Activated CD4-positive, alpha-beta memory T cell treated with anti-CD3 and anti-CD28 coated beads, Interleukin-2, amount 10 ng/mL, durations not matched to agents 7 days and 5 days (primary cell): ENCODE data around the gene SCUBE1. TPM values are rescaled to one million over a fixed set of nuclear protein-coding genes. Genes with fewer than 3 reads are reported as not detected.

ENCODE experiments used
- CTCF ChIA-PET: fragments of 350-600 bp; sonication (Branson Sonifier 250); formaldehyde crosslinking; loops from one replicate; lab custom pipeline; 2021; ENCODE audit warnings: antibody characterized with exemption, inconsistent platforms; lab: Charles Lee
- POLR2A ChIA-PET: fragments of 350-600 bp; sonication (Branson Sonifier 250); formaldehyde crosslinking; loops from one replicate; lab custom pipeline; 2021; ENCODE audit warnings: antibody characterized with exemption; lab: Charles Lee
- DNase-seq: peaks from one replicate; pipeline ENCODE4 v3.0.0-alpha.2; 2020
- H3K27ac Mint-ChIP-seq: one replicate; pipeline ENCODE4 v1.8.0; 2021; ENCODE audit warnings: mild to moderate bottlenecking, mixed read lengths
- H3K27me3 Mint-ChIP-seq: one replicate; pipeline ENCODE4 v1.8.0; 2021; ENCODE audit warnings: mixed read lengths
- H3K36me3 Mint-ChIP-seq: one replicate; pipeline ENCODE4 v1.8.0; 2021; ENCODE audit warnings: low read depth, mixed read lengths
- H3K4me1 Mint-ChIP-seq: one replicate; pipeline ENCODE4 v1.8.0; 2021; ENCODE audit warnings: mixed read lengths
- H3K4me3 Mint-ChIP-seq: one replicate; pipeline ENCODE4 v1.8.0; 2021; ENCODE audit warnings: mild to moderate bottlenecking, mixed read lengths
- H3K9me3 Mint-ChIP-seq: one replicate; pipeline ENCODE4 v1.8.0; 2021; ENCODE audit warnings: mixed read lengths
- total RNA-seq, 2 experiments: library from RNA; stranded (reverse); gene quantifications; one replicate each; pipeline ENCODE4 v1.2.3, GENCODE V29; 2021

Gene SCUBE1
- total RNA-seq, 2 experiments from 2014 or later = 0.15 to 0.20 TPM

DNA sequence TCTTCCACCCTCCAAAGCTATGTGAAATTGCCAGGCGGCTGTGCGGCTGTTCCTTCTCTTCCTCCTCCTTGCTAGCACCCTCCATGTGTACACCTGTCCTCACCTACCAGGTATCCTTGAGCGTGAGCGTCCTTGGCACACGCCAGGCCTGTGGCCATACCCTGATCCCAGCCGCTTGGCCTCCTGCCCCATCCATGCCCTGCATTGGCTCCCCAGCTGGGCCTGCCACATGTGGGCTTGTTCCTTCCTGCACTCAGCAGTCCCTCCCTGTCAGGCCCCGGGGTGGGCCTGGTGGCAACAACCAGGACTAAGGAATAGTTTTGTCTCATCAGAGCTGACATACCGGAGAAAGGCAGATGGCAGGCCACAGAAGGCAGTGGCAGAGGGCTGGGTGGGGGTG is 40.0 kb downstream of the SCUBE1 start:
- ChIA-PET CTCF (no interaction called here), POLR2A (no interaction called here)
- Mint-ChIP-seq H3K27me3 (peaks cover 9% of the 10 kb centered on the region), H3K4me3 (no peak overlapping the region), H3K4me1 (no peaks in the 10 kb centered on the region), H3K36me3 (no peaks in the 10 kb centered on the region), H3K27ac (no peak overlapping the region), H3K9me3 (no peaks in the 10 kb centered on the region)
- DNase-seq = no peak

DNA sequence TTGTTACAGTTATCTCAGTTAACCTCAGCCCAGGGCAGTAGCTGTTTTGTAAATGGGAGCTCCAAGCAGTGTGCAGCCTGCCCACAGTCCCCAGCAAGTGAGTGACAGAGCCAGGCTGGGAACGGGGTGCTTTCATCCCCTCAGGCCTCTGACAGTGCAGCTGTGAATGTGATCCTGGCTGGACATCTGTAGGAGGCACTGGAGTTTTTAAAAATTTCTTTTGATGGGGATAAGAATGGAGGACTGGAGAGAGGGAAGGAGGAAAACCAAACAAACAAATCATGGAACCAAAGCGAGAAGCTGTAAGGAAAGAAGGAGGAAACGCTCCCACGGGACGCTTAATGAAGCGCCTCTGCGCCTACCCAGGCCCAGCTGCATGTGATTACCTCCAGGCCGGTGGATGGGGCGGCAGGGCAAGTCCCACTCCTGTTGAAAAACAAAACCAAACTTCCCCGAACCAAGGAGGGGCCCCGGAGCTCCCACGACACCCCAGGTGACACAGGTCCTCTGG is 40.6 kb downstream of the SCUBE1 start:
- Mint-ChIP-seq H3K36me3 (no peaks in the 10 kb centered on the region), H3K27ac (no peak overlapping the region), H3K4me3 (no peak overlapping the region), H3K9me3 (no peaks in the 10 kb centered on the region), H3K27me3 (peaks cover 9% of the 10 kb centered on the region), H3K4me1 (no peaks in the 10 kb centered on the region)
- ChIA-PET CTCF (no interaction called here), POLR2A (no interaction called here)
- no peak for DNase-seq

DNA sequence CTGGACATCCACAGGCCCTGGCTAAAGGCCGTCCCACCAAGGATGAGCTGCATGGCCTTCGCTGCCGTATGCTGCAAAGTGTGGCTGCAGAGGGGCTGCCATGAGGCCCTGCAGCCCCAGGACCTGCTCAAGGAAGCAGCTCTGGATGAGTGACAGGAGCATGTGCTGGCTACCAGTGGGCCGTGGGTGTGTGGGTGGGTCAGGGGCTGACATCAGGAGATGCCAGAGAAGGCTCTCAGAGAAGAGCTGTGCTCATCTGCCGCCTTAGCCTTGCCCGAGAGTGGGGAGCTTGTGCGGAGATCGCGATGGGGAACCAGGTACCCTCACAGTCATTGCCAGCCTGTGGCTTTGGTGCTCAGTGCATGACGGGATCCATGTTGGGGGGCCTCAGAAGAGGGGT is 41.3 kb downstream of the SCUBE1 start:
- POLR2A ChIA-PET = no interaction called here
- Mint-ChIP-seq H3K36me3 (no peaks in the 10 kb centered on the region), H3K27ac (no peak overlapping the region), H3K4me1 (no peaks in the 10 kb centered on the region), H3K9me3 (no peaks in the 10 kb centered on the region), H3K27me3 (peaks cover 9% of the 10 kb centered on the region), H3K4me3 (no peak overlapping the region)
- no peak for DNase-seq
- CTCF ChIA-PET = no interaction called here

DNA sequence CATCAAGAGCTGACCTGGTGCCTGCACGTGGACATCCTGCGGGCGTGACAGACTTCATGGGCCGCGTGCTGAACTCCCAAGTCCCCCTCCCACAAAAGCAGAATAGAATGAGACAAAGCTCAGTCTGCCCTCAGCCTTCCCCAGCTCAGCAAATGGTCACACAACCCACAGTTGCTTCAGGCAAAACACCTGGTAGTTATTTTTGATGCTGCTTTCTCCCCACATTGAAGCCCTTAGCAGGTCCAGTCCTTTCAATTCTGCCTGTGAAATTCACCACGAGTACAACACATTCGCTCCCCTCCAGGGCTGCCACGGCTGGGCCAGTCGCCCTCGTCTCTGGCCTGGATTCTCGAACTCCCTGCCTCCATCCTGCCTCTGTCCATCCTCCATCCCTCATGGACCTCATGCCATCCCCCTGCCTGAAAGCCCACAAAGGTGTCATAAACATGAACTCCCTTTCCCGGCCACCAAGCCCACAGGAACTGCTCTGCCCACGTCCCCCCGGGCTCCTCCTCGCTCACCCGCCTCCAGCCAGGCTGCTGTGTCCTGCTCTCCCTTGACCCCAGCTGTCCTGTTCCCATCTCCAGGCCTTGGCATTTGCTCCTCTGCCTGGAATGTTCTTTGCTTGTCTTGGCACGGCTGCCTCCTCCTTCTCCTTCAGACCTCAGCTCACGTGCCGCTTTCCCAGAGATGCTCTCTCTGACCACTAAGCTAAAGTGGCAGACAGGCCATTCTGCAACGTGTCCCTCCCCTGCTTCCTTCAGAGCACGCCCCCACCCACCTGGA is 42.1 kb downstream of the SCUBE1 start:
- Mint-ChIP-seq H3K27me3 (peaks cover 9% of the 10 kb centered on the region), H3K9me3 (no peaks in the 10 kb centered on the region), H3K27ac (no peak overlapping the region), H3K4me3 (no peak overlapping the region), H3K4me1 (no peaks in the 10 kb centered on the region), H3K36me3 (no peaks in the 10 kb centered on the region)
- POLR2A ChIA-PET = no interaction called here
- no peak for DNase-seq
- CTCF ChIA-PET = interaction anchor here (1.0 kb wide), 1 partner anchor 45 kb away, joined by 3 read pairs; no protein-coding TSS in a partner anchor

DNA sequence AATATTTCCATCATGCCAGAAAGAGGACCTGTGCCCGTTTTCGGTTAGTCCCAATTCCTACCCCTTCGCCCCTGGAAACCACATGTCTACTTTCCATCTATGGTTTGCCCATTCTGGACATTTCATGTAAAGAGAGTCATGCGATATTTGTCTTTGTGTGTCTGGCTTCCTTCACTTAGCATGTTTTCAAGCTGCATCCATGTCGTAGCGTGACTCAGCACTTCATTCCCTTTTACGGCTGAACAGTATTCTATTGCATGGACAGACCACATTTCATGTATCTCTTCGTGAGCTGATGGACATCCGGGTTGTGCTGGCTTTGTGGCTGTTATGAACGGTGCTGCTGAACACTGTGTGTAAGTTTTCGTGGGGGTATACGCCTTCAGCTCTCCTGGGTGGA is 43.4 kb downstream of the SCUBE1 start:
- Mint-ChIP-seq H3K27ac (no peak overlapping the region), H3K27me3 (peaks cover 9% of the 10 kb centered on the region), H3K4me1 (no peaks in the 10 kb centered on the region), H3K4me3 (no peak overlapping the region), H3K36me3 (no peaks in the 10 kb centered on the region), H3K9me3 (no peaks in the 10 kb centered on the region)
- DNase-seq = no peak
- POLR2A ChIA-PET = interaction anchor here (1.0 kb wide), 1 partner anchor 112 kb away, joined by 3 read pairs; no protein-coding TSS in a partner anchor
- CTCF ChIA-PET = interaction anchor here (1.0 to 1.2 kb wide), 2 partner anchors 47 to 68 kb away, joined by 3 to 4 read pairs; no protein-coding TSS in a partner anchor

DNA sequence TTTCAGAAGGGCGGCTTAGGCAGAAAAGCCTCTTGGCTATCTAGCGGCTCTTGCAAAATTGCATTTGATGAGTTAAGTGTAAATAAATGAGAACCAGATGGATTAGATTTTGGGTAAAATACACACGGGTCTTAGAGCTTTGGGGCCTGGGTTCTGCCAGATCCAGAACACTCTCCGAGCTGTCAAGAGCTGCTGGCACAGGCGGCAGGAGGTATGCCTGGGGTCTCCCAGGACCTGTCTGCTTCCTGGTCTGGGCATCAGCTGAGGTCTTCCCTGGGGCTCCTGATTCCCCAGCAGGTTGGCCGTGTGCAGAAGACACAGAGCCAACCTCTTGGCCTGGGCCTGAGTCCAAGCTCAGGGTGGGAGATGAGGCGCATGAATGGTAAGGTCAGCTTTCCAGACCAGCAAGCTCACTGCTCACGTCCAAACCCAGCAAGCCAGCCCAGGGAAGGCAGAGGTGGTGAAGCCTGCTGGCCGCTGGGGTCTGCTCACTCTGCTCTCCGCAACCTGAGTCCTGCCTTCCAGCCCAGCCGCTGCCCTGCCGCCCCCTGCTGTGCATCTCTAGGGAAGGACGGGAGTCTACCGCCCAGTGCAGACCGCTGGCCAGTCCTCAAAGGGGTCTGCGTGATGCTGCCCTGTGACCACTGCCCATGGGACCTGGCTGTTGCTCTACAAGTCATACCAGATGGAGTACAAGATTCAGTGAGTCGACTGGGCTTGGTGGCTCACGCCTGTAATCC is 44.9 kb downstream of the SCUBE1 start:
- ChIA-PET CTCF (interaction anchor here (1.5 kb wide), 1 partner anchor 48 kb away, joined by 3 read pairs; no protein-coding TSS in a partner anchor), POLR2A (no interaction called here)
- no peaks in the 10 kb centered on the region for H3K9me3 Mint-ChIP-seq
- H3K4me1 Mint-ChIP-seq = no peaks in the 10 kb centered on the region
- no peak for DNase-seq
- H3K27ac Mint-ChIP-seq = no peak overlapping the region
- H3K27me3 Mint-ChIP-seq = peaks cover 9% of the 10 kb centered on the region
- no peak overlapping the region for H3K4me3 Mint-ChIP-seq
- H3K36me3 Mint-ChIP-seq = no peaks in the 10 kb centered on the region

DNA sequence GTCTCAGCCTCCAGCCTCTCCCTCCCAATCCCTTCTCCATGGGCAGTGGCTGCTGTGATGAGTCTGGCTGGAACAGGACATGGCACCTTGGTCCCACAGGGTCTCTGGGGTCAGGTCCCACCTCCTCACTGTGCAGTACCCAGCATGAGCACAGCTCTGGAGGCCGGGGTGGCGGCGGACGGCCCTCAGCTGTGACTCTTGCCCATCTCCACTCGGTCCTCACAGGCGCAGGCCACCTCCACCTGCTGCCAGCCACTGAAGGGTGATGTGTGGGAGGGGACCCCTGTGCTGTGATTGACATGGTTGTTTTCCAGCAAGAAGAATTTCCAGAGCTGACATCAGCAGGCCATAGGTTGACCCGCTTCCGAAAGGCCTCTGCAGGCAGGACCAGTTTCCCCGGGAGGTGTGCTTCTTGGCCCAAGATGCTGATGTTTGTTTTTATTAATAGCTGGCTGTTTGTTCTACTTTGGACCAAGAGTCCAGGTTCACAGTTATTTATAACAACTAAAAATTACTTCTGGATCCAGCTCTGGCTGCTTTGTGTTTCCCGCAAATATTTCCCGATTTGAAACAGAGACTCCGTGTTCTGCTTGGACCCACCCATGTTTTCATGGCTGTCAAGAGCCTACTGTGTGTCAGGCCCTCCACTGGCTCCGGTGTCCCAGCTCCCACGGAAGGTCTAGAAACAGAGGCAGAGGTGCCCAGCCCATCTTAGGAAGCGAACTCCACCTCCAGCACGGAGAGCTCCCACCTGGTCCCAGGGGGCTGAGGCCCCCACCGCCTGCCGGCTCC is 45.7 kb downstream of the SCUBE1 start:
- Mint-ChIP-seq H3K27me3 (peaks cover 9% of the 10 kb centered on the region), H3K9me3 (no peaks in the 10 kb centered on the region), H3K36me3 (no peaks in the 10 kb centered on the region), H3K4me1 (no peaks in the 10 kb centered on the region), H3K27ac (no peak overlapping the region), H3K4me3 (no peak overlapping the region)
- no peak for DNase-seq
- ChIA-PET POLR2A (no interaction called here), CTCF (interaction anchor here (0.6 to 1.5 kb wide), 2 partner anchors 49 to 420 kb away, joined by 3 read pairs; no protein-coding TSS in a partner anchor)

DNA sequence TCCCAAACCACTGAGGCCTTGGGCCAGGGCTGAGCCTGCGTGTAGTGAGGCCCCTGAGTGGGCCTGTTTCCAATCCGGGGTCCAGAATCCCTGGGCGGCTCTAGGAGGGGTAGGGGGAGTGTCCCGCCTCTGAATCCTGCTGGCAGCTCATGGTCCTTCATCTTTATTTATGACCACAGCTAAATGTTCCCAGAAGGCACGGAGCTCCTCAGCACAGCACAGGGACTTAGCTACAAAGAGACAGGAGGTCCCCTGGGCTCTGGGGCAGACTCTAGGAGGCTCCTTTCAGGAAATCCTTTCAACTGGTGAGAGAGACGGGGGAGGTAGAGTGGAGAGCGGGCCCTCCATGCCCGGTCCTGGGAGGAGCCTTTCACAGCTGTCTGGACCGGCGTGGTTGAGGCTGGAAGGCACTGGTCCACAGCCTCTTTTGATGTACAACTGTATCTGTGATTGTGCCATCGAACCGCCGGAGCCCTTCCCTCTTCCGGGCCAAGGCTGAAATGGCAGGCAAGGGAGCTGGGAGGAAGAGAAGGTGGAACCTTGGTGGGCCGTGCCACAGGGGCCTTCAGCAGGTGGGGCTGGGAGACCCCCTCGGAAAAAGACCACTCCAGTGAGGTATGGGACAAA is 46.8 kb downstream of the SCUBE1 start:
- no peak for DNase-seq
- ChIA-PET POLR2A (no interaction called here), CTCF (interaction anchor here (0.6 kb wide), 1 partner anchor 421 kb away, joined by 3 read pairs; no protein-coding TSS in a partner anchor)
- Mint-ChIP-seq H3K4me3 (no peak overlapping the region), H3K27ac (no peak overlapping the region), H3K27me3 (peaks cover 7% of the 10 kb centered on the region), H3K9me3 (no peaks in the 10 kb centered on the region), H3K4me1 (no peaks in the 10 kb centered on the region), H3K36me3 (no peaks in the 10 kb centered on the region)

DNA sequence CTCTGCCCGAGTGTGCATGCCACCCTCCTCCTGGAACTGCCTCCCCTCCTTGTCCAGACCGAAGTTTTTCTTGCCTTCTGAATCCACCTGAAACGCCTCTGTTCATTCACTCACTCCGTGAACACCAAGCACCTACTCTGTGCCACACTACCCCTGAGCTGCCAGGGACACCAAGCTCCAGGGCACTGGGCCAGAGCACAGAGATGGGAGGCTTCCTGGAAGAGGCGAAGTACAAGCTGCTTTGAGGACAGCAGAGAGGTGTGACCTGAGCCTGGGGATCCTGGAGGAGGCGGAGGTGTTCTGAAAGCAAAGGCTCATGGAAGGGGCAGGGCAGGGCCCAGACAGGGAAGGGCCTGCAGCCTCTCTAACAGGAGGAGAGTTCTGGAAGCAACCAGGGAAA is 47.5 kb downstream of the SCUBE1 start:
- POLR2A ChIA-PET = no interaction called here
- H3K36me3 Mint-ChIP-seq = no peaks in the 10 kb centered on the region
- H3K27ac Mint-ChIP-seq = no peak overlapping the region
- CTCF ChIA-PET = no interaction called here
- no peak for DNase-seq
- no peaks in the 10 kb centered on the region for H3K9me3 Mint-ChIP-seq
- no peaks in the 10 kb centered on the region for H3K4me1 Mint-ChIP-seq
- no peaks in the 10 kb centered on the region for H3K27me3 Mint-ChIP-seq
- no peak overlapping the region for H3K4me3 Mint-ChIP-seq

DNA sequence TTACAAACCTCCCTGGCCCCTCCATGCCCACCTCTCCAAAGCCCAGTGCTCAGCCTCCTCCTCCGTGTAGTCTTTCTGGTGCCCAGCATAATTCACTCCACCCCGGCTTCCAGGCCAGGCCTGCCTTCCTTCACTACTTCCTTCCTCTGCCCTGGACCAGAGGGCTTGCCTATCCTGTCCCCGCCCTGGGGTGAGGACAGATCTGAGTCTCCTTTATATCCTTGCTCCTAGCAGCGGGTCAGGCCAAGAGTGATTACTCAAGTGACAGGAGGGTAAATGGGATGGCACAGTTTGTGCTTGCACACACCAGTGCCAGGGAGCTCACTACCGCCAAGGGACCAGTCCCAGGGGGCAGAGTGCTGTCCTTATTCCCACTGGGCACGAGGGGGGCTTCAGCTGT is 48.0 kb downstream of the SCUBE1 start:
- Mint-ChIP-seq H3K27me3 (no peaks in the 10 kb centered on the region), H3K27ac (no peak overlapping the region), H3K36me3 (no peaks in the 10 kb centered on the region), H3K4me3 (no peak overlapping the region), H3K4me1 (no peaks in the 10 kb centered on the region), H3K9me3 (no peaks in the 10 kb centered on the region)
- ChIA-PET POLR2A (no interaction called here), CTCF (no interaction called here)
- no peak for DNase-seq

DNA sequence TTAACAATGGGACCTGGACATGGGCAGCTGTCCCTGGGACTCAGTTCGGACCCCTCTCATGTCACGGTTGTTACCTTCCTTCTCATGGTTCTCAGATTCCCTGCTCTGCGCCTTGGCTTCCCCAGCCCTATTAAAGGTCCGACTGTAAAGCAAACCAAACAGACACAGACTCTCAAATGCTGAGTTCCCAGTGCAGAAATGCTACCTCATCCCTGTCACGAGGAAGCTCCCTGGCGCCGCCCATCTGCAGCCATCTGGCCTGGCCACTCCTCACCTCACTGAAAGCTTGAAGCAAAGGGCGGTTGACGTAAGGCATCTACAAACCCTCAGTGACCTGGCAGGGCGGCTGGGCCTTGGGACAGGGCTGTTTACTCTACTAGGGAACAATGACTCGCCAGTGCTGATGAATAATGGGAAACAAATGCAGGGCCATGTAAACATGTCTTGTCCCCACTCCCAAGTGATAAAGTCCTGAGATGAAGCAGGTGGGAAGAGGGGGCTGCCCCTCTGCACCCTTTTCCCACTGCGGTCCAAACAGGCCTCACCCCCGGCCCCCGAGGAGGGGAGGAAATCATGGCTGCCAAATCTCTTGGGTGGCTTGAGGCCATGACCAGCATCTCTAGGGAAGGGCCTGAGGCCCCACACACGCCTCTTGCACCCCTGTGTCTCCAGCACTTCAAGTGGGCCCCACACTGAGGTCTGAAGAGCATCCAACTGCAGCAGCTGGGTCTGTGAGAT is 49.3 kb downstream of the SCUBE1 start:
- CTCF ChIA-PET = interaction anchor here (1.3 kb wide), 1 partner anchor 20 kb away, joined by 3 read pairs; no protein-coding TSS in a partner anchor
- no peaks in the 10 kb centered on the region for H3K36me3 Mint-ChIP-seq
- no peak overlapping the region for H3K4me3 Mint-ChIP-seq
- no peaks in the 10 kb centered on the region for H3K9me3 Mint-ChIP-seq
- peaks cover 9% of the 10 kb centered on the region for H3K4me1 Mint-ChIP-seq
- no peak for DNase-seq
- no peaks in the 10 kb centered on the region for H3K27me3 Mint-ChIP-seq
- POLR2A ChIA-PET = no interaction called here
- no peak overlapping the region for H3K27ac Mint-ChIP-seq

DNA sequence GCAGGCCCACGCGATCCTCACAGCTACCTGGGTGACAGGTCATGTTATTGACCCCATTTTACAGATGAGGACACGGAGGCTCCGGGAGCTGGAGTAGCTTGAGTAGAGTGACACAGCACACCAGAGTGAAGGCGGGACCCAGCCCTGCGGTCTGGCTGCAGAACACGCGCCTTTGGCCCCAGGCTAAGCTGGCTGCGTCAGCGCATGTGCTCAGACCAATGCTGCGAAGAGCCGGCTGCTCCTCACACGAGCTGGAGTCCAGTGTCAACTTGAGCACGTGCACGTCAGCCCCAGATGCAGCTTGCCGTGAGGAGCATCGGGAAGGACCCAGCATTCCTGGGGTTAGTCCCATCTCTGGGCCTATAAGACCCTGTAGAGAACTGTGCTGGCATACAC is 49.9 kb downstream of the SCUBE1 start:
- Mint-ChIP-seq H3K4me1 (peaks cover 12% of the 10 kb centered on the region), H3K27me3 (no peaks in the 10 kb centered on the region), H3K27ac (no peak overlapping the region), H3K9me3 (no peaks in the 10 kb centered on the region), H3K36me3 (no peaks in the 10 kb centered on the region), H3K4me3 (no peak overlapping the region)
- ChIA-PET POLR2A (no interaction called here), CTCF (interaction anchor here (1.3 kb wide), 1 partner anchor 19 kb away, joined by 3 read pairs; no protein-coding TSS in a partner anchor)
- no peak for DNase-seq
